AG10803 (cell line): ENCODE measurements around the gene PRCD.

Experiments
- DNase-seq: peaks from one replicate; pipeline ENCODE4 v3.0.0; 2010; ENCODE audit warnings: low read depth
- H3K4me3 ChIP-seq: 2 replicates; pipeline ENCODE4 v1.5.1; 2011; ENCODE audit warnings: mild to moderate bottlenecking, low read length, control low read depth
- TF ChIP-seq, protein P1 (sequence below): conservative IDR thresholded peaks from 2 replicates; pipeline ENCODE4 v1.5.1; 2011; ENCODE audit warnings: mild to moderate bottlenecking, low read length, control low read depth, inconsistent platforms

PRCD gene

DNA sequence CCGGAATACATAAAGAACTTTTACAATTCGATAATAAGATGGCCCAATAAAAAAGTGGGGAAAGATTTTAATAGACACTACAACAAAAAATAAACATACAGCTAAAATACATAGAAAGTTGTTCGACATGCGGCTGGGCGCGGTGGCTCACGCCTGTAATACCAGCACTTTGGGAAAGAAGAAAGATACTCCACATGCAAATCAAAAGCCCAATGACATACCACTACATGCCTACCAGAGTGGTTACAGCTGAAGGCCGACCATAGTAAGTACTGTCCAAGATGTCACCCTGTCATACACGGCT is 9.3 kb downstream of the PRCD start:
- TF ChIP-seq, protein P1, sequence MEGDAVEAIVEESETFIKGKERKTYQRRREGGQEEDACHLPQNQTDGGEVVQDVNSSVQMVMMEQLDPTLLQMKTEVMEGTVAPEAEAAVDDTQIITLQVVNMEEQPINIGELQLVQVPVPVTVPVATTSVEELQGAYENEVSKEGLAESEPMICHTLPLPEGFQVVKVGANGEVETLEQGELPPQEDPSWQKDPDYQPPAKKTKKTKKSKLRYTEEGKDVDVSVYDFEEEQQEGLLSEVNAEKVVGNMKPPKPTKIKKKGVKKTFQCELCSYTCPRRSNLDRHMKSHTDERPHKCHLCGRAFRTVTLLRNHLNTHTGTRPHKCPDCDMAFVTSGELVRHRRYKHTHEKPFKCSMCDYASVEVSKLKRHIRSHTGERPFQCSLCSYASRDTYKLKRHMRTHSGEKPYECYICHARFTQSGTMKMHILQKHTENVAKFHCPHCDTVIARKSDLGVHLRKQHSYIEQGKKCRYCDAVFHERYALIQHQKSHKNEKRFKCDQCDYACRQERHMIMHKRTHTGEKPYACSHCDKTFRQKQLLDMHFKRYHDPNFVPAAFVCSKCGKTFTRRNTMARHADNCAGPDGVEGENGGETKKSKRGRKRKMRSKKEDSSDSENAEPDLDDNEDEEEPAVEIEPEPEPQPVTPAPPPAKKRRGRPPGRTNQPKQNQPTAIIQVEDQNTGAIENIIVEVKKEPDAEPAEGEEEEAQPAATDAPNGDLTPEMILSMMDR = no peak
- DNase-seq = no peak
- no peak overlapping the region for H3K4me3 ChIP-seq

DNA sequence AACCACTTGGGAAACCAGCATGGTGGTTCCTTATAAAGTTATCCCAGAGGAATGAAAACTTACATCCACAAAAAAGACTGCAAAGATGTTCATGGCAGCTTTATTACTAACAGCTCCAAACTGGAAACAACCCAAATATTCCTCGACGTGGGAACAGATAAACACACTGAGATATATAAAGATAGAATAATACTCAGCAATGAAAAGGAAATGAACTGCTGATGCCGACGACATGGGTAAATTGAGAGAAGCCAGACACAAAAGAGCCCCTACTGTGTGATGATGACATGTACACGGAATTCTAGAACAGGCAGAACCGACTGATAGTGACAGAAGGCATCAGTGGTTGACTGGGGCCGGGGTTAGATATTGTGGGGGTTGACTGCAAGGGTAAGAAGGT is 9.7 kb downstream of the PRCD start:
- TF ChIP-seq, protein P1 = no peak
- DNase-seq = no peak
- no peak overlapping the region for H3K4me3 ChIP-seq

DNA sequence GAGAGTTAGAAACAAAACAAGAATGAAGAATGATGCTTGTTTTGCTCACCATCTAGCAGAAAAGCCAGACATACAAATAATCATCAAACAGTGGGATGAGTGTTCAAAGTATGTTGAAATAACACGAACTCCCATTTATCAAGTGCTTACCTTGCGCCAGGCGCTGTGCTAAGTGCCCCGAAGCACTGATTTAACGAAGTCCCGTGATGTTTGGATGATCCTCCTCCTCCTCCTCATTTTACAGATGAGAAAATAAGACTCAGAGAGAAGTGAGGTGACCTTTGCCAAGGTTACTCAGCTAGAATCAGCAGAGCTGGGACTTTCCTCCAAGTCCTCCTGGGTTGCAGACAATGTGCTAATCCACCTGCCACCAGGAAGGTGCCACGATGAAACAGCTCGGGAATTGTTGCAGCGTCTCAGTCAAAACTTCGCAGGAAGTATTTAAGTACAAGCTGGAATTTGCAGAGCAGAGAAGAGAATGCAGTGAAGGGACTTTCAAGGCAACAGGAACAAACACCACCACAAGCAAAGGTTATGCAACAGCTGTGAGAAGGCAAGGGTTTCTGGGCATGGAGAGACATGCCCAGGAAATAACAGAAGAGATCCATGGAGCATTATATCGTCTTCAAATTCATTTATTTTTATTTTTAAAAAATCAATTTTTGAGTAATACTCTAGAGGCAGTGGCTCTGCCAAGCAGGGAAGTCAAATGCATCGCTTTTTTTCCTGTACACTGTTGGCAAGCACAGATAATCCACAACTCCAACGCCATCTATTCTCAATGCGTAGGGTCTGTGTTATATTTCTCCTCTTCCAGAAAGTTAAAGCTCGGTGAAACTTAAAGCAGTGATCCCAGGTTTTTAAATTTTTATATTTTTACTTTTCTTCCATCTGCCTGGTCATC is 11.1 kb downstream of the PRCD start:
- peak; percentile 82 for DNase-seq
- TF ChIP-seq, protein P1 = no peak
- H3K4me3 ChIP-seq = no peak overlapping the region

DNA sequence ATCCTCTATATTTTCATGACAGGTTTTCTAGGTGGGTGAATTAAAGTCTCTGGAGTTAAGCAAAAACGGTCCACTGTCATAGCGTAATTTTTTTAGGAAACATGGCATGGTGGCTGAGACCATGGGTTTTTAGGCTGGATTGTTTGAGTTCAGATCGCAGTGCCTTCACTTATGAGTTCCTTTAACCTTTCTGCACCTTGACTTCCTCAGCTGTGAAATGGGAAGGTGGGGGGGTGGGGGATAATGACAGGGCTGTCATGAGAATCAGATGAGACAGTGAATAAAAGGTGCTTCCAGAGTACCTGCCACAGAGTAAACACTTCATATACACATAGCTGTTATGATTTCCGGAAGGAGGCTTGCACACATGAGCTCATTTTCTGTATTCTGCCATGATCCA is 11.8 kb downstream of the PRCD start:
- no peak overlapping the region for H3K4me3 ChIP-seq
- TF ChIP-seq, protein P1 = no peak
- no peak for DNase-seq

DNA sequence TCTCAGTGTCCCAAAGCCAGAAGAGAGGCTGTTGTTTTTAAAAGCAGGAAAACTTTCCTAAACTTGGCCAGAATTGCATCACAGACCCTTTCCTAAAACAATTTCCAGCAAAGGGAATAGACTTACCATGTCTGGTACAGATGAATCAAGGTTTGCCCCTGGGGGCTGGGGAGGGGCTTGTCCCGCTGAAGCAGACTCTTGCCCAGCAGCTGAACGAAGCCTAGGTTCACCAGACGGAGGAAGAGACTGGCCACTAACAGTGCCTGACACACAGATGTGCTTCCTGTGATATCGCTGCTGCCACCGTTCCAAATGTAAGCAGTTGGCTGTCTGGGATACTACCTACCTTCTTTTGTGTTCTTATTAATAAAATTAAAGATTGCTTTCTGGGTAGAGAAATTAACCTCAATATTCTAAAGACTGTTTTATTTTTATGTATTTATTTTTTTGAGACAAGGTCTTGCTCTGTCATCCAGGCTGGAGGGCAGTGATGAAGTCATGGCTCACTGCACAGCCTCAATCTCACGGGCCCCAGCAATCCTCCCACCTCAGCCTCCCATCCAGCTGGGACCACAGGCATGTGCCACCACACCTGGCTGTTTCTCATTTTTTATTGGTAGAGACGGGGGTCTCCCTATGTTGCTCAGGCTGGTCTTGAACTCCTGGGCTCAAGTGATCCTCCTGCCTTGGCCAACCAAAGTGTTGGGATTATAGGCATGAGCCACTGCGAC is 13.5 kb downstream of the PRCD start:
- no peak for DNase-seq
- H3K4me3 ChIP-seq = no peak overlapping the region
- TF ChIP-seq, protein P1 = no peak

DNA sequence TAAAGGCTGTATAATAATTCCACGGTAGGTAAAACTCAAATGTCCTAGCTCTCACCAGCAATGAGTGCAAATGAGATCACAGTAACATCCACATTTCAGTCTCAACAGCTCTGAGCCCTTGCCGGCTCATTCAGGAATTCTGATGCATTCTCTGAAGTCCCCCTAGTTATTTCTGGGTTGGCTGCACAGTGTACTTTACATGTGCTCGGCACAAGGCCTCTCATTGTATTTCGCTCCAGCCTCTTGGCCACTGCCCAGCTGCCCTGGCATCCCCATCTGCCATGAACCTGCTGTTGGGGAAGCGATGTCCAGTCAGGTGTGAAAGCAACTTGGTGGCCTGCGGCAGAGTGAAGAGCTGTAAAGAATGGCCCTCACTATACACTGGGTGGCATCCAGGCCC is 14.3 kb downstream of the PRCD start:
- DNase-seq = no peak
- H3K4me3 ChIP-seq = no peak overlapping the region
- TF ChIP-seq, protein P1 = no peak

DNA sequence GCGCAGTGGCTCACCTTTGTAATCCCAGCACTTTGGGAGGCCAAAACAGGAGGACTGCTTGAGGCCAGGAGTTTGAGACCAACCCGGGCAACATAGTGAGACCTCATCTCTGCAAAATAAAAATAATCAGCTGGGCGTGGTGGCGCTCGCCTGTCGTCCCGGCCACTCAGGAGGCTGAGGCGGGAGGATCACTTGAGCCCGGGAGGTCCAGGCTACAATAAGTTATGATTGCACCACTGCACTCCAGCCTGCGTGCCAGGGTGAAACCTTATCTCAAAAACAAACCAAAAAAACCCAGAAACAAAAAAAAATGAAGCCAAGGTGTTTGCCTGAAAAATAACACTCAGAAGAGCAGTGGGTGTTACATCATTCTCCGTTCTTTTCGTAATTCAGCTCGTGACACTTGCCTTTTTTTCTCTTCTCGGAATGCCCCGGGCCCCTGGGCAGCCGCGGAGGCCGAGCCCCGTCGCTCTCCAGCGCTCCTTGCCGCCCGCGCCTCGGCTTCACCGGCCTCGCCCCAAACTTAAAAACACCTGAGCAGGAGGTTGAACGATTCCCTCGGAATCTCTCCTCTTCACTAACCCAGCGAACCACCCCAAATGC is 17.0 kb downstream of the PRCD start:
- H3K4me3 ChIP-seq = peak overlapping the region; percentile 98
- TF ChIP-seq, protein P1 = no peak
- DNase-seq = peak; percentile 55
